ENCODE data around the gene MICU1. TPM values are rescaled to one million over a fixed set of nuclear protein-coding genes. Genes with fewer than 3 reads are reported as not detected.
"Not testable (repeated sequence)": the region's sequence is repeated elsewhere in the genome, so short reads cannot be mapped to it uniquely, and the experiment has no call there.

The MICU1 gene
- total RNA-seq, 1 donor from 2014 or later: 30.4 TPM

DNA sequence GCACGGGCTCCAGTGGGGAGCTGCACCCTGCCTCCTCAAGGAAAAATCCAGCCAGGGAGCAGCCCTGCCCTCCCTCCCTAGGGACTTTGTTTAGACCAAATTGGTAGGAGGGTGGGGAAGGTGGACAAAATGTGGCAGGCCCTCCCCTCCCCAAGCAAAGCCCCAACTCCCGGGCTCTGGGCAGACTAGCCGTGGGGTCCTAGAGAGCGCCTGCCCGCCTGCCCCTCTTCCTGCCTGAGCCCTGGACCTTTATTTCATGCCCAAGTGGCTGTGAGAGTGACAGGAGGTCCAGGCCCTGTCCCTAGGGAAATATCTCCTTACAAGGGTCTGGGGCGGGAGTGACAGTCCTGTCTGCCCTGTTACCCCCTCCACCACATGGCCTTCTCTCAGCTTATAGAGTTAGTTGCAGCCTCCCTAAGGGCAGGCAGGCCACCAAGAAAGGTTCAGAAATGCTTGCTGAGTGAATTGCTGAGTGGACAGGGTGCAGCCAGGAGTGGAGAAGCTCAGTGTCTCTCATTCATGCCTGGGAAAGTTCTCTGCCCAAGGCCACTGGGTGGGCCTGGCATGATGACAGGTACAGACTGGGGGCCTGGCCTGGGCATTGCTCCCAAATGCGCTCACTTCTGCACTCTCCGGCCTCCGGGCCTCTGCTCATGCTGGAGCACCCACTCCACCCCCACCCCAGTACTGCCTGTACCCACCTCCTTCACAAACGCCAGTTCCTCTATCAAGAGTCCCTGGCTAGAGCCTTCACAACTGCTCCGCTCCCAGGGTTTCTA lies 296.4 kb downstream of the MICU1 start:
- no peak for DNase-seq (ENCODE audit: low read depth in 2 of 2)

DNA sequence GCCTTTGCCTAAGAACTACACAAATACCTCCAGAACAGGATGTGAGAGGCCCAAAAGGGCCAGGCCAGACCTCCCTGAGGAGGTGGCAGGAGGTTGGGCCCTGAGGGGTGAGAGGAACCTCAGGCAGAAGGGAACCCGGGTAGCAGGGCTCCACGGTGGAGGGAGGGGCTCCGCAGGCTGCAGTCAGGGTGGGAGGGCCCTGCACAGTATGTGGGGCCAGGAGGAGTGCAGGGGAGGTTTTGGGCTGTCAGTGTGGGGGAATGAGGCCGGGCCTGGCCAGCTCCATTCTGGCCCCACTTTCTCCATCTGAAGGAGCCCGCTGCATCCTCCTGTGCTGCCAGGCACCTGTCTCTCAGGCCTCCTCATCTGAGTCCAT lies 297.1 kb downstream of the MICU1 start:
- DNase-seq (ENCODE audit: low read depth in 2 of 2): no peak

DNA sequence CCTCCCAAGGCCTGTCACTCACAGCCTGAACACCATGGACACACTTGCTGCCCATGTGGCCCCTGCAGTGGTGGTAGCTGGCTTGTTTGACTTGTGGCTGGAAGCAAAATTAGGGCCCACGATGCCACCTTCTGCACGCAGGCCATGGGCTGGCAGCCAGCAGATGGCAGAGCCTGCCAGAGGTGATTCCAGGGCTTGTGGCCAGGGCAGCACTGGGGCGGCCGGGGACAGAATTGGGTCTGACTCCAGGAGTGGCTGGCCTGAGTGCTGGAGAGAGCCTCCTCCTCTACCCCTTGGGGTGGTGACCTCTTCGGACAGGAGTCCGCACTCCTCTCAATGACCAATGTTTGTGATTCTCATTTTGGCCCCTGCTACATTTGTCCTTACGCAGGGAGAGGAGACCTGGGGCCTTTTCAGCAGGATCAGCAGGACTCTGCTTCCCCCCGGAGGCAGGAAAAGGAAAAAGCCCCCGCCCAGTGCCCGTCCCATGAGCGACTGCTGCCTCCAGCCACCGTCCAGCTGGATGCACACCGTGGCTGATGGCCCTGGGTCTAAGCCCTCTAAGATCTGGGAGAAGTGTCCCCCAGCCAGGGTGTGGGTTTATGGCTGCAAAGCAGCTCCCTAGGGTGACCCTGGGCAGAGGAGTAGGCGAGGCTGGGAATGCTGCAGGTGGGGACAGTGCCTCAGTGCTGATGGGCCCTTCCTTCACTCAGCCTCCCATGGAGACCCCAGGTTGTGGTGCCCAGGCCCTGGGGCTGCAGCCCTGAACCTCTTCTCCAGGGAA lies 297.6 kb downstream of the MICU1 start:
- DNase-seq (ENCODE audit: low read depth in 2 of 2): peak; percentile 76 to 83

DNA sequence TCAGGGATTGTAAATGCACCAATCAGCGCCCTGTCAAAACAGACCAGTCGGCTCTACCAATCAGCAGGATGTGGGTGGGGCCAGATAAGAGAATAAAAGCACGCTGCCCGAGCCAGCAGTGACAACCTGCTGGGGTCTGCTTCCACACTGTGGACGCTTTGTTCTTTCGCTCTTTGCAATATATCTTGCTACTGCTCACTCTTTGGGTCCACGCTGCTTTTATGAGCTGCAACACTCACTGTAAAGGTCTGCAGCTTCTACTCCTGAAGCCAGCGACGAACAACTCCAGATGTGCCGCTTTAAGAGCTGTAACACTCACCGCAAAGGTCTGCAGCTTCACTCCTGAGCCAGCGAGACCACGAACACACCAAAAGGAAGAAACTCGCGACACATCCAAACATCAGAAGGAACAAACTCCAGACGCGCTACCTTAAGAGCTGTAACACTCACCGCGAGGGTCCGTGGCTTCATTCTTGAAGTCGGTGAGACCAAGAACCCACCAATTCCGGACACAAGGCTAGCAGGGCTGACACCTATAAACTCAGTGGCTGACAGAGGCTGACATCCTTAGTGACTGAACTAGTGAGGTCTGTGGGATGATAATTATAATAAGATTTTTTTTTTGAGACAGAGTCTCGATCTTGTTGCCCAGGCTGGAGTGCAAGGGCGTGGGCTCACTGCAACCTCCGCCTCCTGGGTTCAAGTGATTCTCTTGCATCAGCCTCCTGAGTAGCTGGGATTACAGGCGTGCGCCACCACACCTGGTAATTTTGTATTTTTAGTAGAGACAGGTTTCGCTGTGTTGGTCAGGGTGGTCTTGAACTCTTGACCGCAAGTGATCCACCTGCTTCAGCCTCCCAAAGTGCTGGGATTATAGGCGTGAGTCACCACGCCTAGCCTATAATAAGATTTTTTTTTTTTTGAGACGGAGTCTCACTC lies 298.9 kb downstream of the MICU1 start:
- not testable (repeated sequence) for DNase-seq (ENCODE audit: low read depth in 2 of 2)

DNA sequence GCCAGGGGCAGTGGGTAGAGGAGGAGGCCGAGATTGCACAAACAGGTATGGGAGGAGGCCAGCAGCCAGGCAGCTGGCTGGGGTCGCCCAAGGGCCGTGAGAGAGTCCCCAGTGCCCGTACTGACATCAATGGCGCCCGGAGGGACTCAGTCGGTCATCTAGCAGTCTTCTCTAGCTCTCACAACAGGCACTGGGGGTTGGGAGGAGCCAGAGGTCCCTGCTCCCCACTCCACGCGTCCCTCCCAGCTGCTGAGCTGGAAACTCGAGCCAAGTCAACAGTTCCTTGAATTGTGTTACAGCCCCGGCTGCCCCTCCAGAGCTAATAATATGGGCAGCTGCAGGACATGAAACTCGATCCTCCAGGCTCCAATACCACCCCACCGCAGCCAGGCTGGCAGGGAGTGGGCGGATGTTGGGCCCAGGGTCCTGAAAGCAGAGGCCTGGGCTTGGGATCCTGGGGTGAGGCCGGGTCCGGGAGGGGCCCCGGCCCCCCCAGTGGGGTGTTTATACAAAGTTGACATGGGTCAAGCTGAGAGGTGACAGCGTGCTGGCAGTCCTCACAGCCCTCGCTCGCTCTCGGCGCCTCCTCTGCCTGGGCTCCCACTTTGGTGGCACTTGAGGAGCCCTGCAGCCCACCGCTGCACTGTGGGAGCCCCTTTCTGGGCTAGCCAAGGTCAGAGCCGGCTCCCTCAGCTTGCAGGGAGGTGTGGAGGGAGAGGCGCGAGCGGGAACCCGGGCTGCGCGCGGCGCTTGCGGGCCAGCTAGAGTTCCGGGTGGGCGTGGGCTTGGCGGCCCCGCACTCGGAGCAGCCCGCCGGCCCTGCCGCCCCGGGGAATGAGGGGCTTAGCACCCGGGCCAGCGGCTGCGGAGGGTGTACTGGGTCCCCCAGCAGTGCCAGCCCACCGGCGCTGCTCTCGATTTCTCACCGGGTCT lies 300.4 kb downstream of the MICU1 start:
- DNase-seq (ENCODE audit: low read depth in 2 of 2): peak; percentile 63 to 92

DNA sequence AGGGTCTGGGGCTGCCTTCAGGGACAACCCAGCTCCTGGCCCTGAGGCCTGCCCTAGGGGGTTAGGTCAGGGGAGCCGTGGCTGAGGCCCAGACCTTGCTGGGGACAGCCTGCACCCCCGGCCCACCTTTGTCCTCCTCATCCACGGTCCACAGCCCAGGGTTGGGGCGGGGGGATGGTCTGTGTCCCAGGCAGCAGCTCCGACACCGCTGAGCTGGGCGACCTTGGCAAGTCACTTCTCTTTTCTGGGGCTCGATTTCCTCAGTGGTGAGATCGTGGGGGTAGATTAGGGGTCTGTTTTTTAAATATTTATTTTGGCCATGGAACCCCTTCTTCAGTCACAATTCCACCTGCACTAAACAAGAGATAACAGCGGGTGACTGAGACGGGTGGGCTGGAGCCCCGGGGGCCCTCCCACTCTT lies 302.1 kb downstream of the MICU1 start:
- no peak for DNase-seq (ENCODE audit: low read depth in 2 of 2)

DNA sequence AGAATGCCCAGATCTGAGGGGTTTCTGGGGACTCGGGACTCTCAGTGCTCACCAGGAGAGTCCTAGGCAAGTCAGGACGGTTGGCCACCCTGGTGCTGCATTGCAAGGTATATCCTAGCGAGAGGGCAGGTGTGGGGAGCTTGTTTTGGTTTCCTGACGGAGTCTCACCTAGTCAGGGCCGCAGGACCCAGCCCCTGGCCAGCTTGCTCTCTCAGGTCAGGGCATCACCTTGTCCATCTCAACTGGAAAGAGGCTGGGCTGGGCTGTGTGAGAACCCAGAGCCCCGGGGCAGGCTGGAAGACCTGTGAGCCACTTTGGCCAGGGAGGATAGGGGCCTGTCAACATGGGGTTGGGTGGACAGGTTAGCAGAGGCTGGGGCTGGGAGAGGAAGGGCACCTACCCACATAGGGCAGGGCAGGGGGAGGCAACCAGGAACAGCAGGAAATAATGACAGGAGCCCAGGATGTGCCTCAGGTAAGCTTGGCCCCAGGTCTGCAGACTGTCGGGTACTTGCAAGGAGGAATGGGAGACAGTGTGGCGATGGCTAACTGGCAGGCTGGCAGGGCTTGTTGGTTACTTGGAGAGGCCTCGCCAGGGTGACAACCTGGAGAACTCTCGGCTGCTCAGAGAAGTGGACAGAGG lies 302.6 kb downstream of the MICU1 start:
- no peak for DNase-seq (ENCODE audit: low read depth in 2 of 2)

DNA sequence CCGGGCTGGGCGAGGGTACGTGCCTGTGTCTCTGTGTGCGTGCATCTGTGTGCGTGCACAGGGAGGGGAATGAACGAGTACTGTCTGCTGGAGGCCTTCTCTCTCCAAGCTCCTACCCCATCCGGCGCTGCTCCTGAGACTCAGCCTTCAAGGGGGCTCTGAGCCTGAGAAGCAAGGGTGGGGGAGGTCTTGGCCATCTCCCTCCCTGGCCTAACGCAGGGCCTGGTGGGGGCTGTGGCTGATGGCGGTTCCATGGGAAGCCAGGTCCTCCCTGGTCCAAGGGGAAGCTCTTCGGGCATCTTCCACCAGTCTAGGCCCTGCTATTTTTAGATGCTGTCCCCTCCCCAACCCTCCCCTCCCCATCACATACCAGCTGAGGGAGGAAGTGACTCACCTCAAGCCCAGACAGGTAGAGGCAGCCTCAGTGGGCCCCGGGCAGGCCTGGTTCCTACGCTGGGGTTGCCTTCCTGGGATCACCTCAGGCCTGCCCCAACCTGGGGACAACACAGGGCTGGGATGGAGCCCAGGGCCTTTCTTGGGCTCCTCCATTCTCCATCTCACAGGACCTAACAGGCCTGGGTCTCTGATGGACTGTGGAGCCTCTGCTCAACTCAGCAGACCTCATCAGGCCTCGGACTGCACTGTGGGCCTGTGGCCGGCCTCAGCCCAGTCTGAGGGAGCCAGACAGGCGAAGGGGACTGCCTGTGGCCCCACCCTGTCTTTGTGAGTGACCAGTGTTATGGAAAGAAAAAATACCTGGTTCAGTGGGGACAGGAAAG lies 303.4 kb downstream of the MICU1 start:
- peak in 1 of 2 donors; percentile 51 for DNase-seq (ENCODE audit: low read depth in 2 of 2)

DNA sequence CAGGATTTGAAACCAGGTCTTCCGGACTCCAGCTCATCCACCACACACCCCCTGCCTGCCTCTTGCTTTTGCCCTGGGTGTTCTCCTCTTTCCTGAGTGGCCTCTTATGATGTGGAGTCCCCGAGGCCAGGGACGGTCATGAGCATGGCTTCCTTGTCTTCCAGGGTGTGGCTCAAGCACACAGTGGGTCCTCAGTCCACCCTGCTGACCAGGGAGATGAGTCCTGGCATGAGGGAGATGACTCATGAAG lies 303.9 kb downstream of the MICU1 start:
- DNase-seq (ENCODE audit: low read depth in 2 of 2): no peak

DNA sequence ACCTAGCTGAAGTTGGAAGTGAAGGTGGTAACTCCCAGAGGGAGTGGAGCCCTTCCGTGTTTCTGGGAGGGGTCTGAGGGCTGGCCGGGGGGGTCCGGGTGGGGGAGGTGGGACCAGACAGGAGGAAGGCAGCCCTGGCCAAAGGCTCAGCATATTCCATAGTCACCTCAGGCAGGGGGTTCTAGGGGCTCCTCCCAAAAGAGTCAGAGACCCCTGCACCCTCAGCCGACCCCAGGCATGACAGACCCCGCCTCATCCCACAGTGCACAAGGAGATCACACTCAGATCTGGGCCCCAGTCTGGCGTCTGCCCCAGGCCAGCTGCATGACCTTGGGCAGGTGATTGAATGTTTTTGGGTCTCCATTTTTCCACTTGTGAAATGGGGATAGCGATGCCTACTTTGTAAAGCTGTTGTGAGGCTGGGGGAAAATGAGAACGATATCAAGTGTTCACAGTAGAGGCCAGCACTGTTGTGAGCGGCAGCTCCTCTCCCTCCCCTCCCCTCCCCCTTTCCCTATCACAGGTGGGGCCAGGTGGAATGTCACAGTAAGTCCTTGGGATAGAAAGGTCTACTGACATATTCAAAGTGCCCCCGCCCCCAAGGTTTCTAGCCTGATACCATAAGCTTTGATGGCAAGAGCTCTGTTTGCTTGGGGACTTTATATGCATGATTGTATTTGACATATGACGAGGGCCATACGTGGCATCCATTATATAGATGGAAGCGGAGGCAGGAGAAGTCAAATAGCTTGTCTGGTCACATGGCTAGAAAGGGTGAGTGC lies 304.4 kb downstream of the MICU1 start:
- DNase-seq (ENCODE audit: low read depth in 2 of 2): no peak

DNA sequence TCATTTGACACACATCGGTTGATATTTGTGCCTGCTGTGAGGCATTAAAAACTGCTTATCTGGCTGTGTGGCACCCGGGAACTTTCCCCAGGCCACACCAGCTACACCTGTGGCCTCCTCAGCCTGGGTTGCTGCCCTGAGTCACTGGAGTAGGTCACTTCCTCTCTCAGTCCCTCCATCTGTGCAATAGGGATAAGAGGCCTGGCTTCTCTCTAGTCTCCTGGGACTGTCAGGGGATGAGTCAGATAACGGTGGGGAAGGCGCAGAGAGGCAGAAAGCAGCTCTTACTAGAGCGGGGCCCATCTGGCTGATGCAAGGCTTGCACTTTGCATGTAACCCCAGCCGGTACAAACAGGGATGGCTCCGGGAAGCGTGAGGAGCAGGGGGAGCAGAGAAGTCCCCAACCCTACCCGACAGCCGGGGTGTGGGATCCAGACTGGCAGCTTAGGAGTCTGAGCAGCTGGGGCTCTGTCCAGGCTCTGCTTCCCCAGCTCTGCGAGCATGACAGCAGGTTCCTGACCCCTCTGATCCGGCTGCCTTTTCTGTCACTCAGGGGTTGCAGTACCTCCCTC lies 305.1 kb downstream of the MICU1 start:
- peak; percentile 64 to 93 for DNase-seq (ENCODE audit: low read depth in 2 of 2)

DNA sequence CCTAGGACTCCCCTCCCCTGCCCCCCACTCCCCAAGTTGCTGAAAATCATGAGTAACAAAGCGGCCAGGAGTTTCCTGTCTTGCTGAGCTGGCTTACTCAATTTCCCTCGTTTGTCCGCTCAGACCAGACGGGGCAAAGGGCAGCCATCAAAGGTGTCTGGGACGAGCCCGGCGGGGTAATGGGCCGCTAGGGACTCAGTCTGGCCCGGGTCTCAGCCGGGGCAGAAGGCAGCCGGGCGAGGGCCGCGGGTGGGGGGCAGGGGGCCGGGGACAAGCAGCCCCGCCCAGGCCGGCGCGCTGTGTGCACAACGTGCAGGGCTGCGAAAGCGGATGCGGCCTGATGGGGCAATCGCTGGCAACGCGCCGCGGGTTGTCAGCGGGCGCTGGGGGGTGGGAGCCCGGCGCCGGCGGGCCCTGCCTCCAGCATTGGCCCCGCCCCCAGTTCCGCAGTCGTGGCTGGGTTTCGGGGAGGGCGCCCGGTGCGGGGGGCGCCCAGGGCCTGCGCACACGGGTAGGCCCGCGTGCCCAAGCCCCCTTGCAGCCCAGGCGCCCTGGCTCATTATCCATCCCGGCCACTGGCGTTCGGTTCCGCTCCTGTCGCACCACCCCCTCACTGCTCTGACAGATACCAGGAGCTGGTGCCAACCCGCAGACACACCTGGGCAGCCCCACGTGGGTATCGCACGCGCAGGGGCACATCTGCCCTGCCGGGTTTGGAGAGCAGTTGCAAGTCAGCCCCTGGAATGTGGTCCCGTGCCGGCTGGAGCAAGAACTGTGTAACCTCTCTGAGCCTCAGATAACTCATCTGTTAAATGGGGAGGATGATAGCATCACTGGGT lies 306.2 kb downstream of the MICU1 start:
- peak; percentile 92 to 97 for DNase-seq (ENCODE audit: low read depth in 2 of 2)

DNA sequence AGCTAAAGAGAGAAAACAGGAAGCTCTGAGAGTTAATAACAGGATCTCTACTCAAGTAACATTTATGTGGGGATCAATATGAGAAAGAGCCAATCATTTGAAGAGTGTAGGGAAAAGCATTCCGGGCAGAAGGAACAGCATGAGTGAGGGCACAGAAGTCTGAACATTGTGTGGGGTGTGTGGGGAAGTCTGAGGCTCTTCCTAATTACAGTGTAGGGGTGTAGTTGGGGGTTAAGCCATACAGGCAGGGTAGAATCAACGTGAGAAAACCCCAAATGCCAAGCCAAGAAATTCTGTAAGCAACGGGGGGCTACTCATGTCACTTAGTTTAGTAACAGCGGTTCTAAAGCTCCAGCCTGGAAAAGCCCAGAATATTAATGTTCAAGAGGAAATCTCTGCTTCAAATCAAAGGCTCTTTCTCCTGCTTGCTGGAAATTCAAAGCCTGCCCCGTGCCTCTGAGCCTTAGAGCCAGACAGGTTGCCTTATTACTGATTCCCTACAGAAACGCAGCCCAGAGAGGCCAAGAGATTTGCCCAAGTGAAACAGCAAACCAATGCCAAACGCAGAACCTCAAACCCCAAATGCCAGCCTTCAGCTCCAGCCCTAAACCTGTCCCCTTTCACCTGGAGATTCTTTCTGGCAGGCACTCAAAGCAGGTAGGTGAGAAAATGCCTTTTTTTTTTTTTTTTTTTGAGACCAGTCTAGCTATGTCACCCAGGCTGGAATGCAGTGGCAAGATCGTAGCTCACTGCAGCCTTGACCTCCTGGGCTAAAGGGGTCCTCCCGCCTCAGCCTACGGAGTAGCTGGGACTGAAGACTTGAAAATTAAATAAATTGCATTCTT lies 307.2 kb downstream of the MICU1 start:
- peak in 1 of 2 donors; percentile 44 for DNase-seq (ENCODE audit: low read depth in 2 of 2)
